Measurements from ENCODE around the gene CLPSL2. TPM values are rescaled to one million over a fixed set of nuclear protein-coding genes. Genes with fewer than 3 reads are reported as not detected.

Gene CLPSL2
- total RNA-seq, 2 donors from 2014 or later: not detected

GRCh38 chr6:35736982-35737412 lies 39.4 kb upstream of the CLPSL2 start, which contains the start of gene ARMC12:
Gene ARMC12, plus strand, starts transcription at chr6:35737032. Its CDS starts 77 bp downstream, at chr6:35737109.
- Histone ChIP-seq H3K36me3 (replicated peaks in 1 of 2; ENCODE audit: insufficient read depth in 1 of 2, low read depth in 2 of 2) (no peaks in the 10 kb centered on the region), H3K27ac (no peak within 1 kb of the TSS), H3K4me1 (peaks cover 55% of the 10 kb centered on the region), H3K9me3 (no peaks in the 10 kb centered on the region), H3K4me3 (no peak within 1 kb of the TSS), H3K27me3 (no peaks in the 10 kb centered on the region)
- intact Hi-C loops (cut with DNase I): loop anchor here (5.0 to 10.0 kb wide), 3 partner anchors 52 to 215 kb away; partner anchors contain the start of gene FKBP5
- ATAC-seq: no peak
- WGBS, 2 donors: 84 to 88% methylated on average over 4 to 10 of the region's 10 CpGs
- TF ChIP-seq POLR2A (IDR thresholded peaks at IDR 0.05): no peak
- TF ChIP-seq, protein P1, sequence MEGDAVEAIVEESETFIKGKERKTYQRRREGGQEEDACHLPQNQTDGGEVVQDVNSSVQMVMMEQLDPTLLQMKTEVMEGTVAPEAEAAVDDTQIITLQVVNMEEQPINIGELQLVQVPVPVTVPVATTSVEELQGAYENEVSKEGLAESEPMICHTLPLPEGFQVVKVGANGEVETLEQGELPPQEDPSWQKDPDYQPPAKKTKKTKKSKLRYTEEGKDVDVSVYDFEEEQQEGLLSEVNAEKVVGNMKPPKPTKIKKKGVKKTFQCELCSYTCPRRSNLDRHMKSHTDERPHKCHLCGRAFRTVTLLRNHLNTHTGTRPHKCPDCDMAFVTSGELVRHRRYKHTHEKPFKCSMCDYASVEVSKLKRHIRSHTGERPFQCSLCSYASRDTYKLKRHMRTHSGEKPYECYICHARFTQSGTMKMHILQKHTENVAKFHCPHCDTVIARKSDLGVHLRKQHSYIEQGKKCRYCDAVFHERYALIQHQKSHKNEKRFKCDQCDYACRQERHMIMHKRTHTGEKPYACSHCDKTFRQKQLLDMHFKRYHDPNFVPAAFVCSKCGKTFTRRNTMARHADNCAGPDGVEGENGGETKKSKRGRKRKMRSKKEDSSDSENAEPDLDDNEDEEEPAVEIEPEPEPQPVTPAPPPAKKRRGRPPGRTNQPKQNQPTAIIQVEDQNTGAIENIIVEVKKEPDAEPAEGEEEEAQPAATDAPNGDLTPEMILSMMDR (IDR thresholded peaks at IDR 0.05): no peak
- DNase-seq: no peak

DNA sequence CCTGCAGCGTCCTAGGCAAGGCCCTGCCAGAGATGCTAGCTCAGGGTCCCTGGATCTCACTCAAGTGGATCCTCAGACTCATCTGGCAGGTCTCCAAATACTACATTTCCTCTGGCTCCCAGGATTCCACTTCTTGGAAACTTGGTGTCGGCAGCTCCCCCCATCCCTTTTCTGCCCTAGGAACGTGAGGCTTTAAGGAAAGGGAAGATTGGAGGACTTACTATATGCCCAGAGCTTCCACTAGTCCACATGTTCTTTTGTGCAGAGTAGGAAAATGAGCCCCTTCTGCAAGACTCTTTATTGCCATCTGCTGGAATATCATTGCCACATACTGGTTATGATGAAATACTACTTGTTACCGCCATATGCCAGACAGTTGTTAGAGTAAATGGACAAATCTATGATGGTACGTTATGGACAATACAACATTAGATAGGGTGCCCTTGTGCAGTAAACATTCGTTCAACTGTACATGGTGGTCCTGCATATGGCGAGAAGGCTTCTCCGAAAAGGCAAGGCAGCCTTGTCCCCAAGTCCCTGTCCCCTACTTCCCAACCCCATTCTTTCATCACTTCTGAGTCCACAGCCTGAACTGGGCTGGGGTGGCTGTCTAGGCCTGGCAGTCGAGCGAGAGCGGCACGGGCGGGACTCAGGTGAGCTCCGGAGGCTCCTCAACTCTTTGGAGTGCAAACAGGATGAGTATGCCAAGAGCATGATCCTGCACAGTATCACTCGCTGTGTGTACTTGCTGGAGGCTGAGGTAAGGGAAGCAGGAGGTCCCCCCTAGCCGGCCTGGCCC lies 38.8 kb upstream of the CLPSL2 start:
- WGBS, 2 donors: 35 to 48% methylated on average over 15 of the region's 16 CpGs
- DNase-seq: peak in 2 of 4 donors; percentile 25 to 45
- no peak overlapping the region for H3K27ac ChIP-seq

GRCh38 chr6:35739645-35740524 lies 36.5 kb upstream of the CLPSL2 start:
- no peak for DNase-seq
- TF ChIP-seq, protein P1 (IDR thresholded peaks at IDR 0.05): no peak
- TF ChIP-seq POLR2A (IDR thresholded peaks at IDR 0.05): no peak
- intact Hi-C loops (cut with DNase I): loop anchor here (5.0 to 10.0 kb wide), 3 partner anchors 55 to 218 kb away; partner anchors contain the start of gene FKBP5
- no peak for ATAC-seq
- 75 to 78% methylated on average over 5 of the region's 5 CpGs for WGBS, 2 donors
- Histone ChIP-seq H3K4me3 (no peak overlapping the region), H3K36me3 (replicated peaks in 1 of 2; ENCODE audit: insufficient read depth in 1 of 2, low read depth in 2 of 2) (no peaks in the 10 kb centered on the region), H3K27ac (no peak overlapping the region), H3K4me1 (peaks cover 26% of the 10 kb centered on the region), H3K27me3 (no peaks in the 10 kb centered on the region), H3K9me3 (no peaks in the 10 kb centered on the region)

More for the DNA sequence above, 38.8 kb upstream of the CLPSL2 start:
- intact Hi-C loops (cut with DNase I): loop anchor here (5.0 to 10.0 kb wide), 3 partner anchors 53 to 215 kb away; partner anchors contain the start of gene FKBP5
- H3K4me3 ChIP-seq: no peak overlapping the region
- no peak for TF ChIP-seq POLR2A (IDR thresholded peaks at IDR 0.05)
- TF ChIP-seq, protein P1 (IDR thresholded peaks at IDR 0.05): peak; percentile 69 to 99 (median 98)
- no peaks in the 10 kb centered on the region for H3K27me3 ChIP-seq
- ATAC-seq: peak; percentile 68
- no peaks in the 10 kb centered on the region for H3K9me3 ChIP-seq
- H3K36me3 ChIP-seq (replicated peaks in 1 of 2; ENCODE audit: insufficient read depth in 1 of 2, low read depth in 2 of 2): no peaks in the 10 kb centered on the region
- H3K4me1 ChIP-seq: peaks cover 49% of the 10 kb centered on the region

- no peak overlapping the region for H3K27ac ChIP-seq
- no peaks in the 10 kb centered on the region for H3K27me3 ChIP-seq
- H3K4me3 ChIP-seq: no peak overlapping the region
- ATAC-seq (no peak), DNase-seq (no peak)
- no peaks in the 10 kb centered on the region for H3K9me3 ChIP-seq
- TF ChIP-seq POLR2A (IDR thresholded peaks at IDR 0.05): no peak
- TF ChIP-seq, protein P1 (IDR thresholded peaks at IDR 0.05): no peak
- peaks cover 1% of the 10 kb centered on the region for H3K4me1 ChIP-seq
- intact Hi-C loops (cut with DNase I): no loop called here
- H3K36me3 ChIP-seq (replicated peaks in 1 of 2; ENCODE audit: insufficient read depth in 1 of 2, low read depth in 2 of 2): no peaks in the 10 kb centered on the region
- WGBS, 2 donors: 61 to 66% methylated on average over 8 of the region's 8 CpGs
Measured at GRCh38 chr6:35742842-35743241, 33.6 kb upstream of the CLPSL2 start.

Data from body of pancreas (tissue), 4 donors.